ENCODE measurements around the gene KCNK7. TPM values are rescaled to one million over a fixed set of nuclear protein-coding genes. Genes with fewer than 3 reads are reported as not detected.

KCNK7 gene
- polyA plus RNA-seq, 3 donors = 4.3 TPM; not detected in 2

DNA sequence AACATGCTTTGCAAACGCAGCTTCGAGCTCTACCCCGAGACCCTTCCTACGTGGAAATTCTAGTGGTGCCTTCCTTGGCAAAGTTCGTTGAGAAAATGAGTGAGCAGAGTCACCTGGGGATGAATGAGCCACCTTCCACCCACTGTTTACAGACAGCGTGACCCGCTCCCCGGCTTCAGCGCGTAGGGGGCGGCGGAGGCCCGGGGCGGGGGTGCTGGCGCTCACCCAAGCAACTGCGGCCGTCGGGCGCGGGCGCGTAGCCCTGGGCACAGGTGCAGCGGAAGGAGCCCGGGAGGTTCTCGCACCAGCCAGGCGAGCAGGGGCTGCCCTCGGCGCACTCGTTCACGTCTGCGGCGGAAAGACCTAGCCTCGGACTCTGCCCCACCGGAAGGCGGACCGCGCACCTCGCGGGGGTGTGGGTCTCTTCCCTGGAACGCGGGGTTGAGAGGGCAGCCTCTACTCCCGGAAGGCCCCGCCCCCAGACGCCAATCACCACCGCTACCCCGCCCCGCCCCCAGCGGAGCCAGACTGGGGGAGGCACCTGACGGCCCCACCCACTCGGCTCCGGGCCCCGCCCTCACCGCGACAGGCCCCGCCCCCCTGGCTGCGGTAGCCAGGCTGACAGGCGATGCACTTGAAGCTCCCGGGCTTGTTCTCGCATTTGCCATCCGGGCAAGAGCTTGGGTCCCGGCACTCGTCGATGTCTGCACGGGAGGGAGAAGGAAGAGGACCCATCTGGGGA lies 49.2 kb downstream of the KCNK7 start:
- Histone ChIP-seq H3K4me2 (replicated peaks; ENCODE audit: extremely low read depth, low read length, poor library complexity, severe bottlenecking) (peak overlapping the region; percentile 91), H3K4me3 (replicated peaks in 1 of 3; ENCODE audit: low read depth in 2 of 3, low read length in 3 of 3) (peak overlapping the region; percentile 29 to 79 (median 34)), H3K9me3 (replicated peaks in 1 of 2; ENCODE audit: control insufficient read depth in 1 of 2, insufficient read depth in 1 of 2, low read length in 2 of 2) (no peaks in the 10 kb centered on the region), H3K4me1 (ENCODE audit: control insufficient read depth in 1 of 2, insufficient read depth in 2 of 2, low read length in 2 of 2) (peaks cover 14 to 24% of the 10 kb centered on the region in 2 donors), H3K9ac (ENCODE audit: insufficient read depth, low read length, poor library complexity, severe bottlenecking) (no peak overlapping the region), H3K27ac (ENCODE audit: low read depth in 1 of 2, low read length in 2 of 2) (no peak overlapping the region), H3K79me2 (ENCODE audit: insufficient read depth, low read length) (no peaks in the 10 kb centered on the region), H4K20me1 (ENCODE audit: insufficient read depth, low read length) (no peaks in the 10 kb centered on the region), H3K27me3 (ENCODE audit: control insufficient read depth in 2 of 2, insufficient read depth in 2 of 2, low read length in 2 of 2) (no peaks in the 10 kb centered on the region), H2AFZ (ENCODE audit: insufficient read depth, low read depth, low read length, poor library complexity, severe bottlenecking) (peak overlapping the region; percentile 79), H3K36me3 (replicated peaks in 1 of 2; ENCODE audit: control insufficient read depth in 1 of 2, insufficient read depth in 2 of 2, low read length in 2 of 2) (no peaks in the 10 kb centered on the region)
- Mint-ChIP-seq H3K4me1 (peaks cover 26% of the 10 kb centered on the region), H3K27me3 (ENCODE audit: low read depth in 3 of 3) (peaks cover 17 to 18% (median 18%) of the 10 kb centered on the region in 3 donors), H3K4me3 (peak overlapping the region; percentile 69 to 83), H3K36me3 (no peaks in the 10 kb centered on the region), H3K9me3 (peaks cover 0 to 2% (median 0%) of the 10 kb centered on the region in 7 donors), H3K27ac (peak overlapping the region in 4 of 7 donors; percentile 10 to 65 (median 36))
- DNase-seq = peak; percentile 79 to 83 (median 81)
- under 1% methylated on average over 44 of the region's 64 CpGs for WGBS (ENCODE audit: insufficient coverage)
- intact Hi-C loops (cut with micrococcal nuclease) = loop anchor here in 1 of 2 donors (10.0 kb wide), 1 partner anchor 68 kb away; the partner anchor contains the start of genes MAP3K11 and PCNX3
- TF ChIP-seq, protein P1, sequence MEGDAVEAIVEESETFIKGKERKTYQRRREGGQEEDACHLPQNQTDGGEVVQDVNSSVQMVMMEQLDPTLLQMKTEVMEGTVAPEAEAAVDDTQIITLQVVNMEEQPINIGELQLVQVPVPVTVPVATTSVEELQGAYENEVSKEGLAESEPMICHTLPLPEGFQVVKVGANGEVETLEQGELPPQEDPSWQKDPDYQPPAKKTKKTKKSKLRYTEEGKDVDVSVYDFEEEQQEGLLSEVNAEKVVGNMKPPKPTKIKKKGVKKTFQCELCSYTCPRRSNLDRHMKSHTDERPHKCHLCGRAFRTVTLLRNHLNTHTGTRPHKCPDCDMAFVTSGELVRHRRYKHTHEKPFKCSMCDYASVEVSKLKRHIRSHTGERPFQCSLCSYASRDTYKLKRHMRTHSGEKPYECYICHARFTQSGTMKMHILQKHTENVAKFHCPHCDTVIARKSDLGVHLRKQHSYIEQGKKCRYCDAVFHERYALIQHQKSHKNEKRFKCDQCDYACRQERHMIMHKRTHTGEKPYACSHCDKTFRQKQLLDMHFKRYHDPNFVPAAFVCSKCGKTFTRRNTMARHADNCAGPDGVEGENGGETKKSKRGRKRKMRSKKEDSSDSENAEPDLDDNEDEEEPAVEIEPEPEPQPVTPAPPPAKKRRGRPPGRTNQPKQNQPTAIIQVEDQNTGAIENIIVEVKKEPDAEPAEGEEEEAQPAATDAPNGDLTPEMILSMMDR (IDR thresholded peaks at IDR 0.05) = no peak

DNA sequence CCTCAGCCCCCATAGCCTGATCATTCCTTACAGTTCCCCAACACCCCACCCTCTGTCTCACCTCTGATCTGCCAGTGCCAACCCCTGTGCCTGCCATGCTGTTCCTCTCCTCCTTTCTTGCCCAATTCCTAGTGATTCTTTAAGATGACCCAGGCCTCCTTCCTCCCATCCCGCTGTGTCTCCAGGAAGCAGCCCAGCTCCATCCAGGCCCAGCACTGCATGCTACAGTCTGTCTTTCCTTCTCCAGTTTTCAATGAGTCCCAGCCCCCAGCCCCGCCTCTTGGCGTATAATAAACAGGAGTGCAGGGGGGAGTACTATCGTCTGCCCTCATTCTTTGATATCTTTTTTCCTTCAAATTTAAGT lies 49.8 kb downstream of the KCNK7 start:
- peak overlapping the region in 1 of 3 experiments; percentile 79 for H3K4me3 ChIP-seq (replicated peaks in 1 of 3; ENCODE audit: low read depth in 2 of 3, low read length in 3 of 3)

More for the DNA sequence above, 49.8 kb downstream of the KCNK7 start:
- WGBS (ENCODE audit: insufficient coverage) = no CpG with 5 or more reads among the region's 4 CpGs
- TF ChIP-seq, protein P1 (IDR thresholded peaks at IDR 0.05) = no peak
- Histone ChIP-seq H3K79me2 (ENCODE audit: insufficient read depth, low read length) (no peaks in the 10 kb centered on the region), H3K27me3 (ENCODE audit: control insufficient read depth in 2 of 2, insufficient read depth in 2 of 2, low read length in 2 of 2) (no peaks in the 10 kb centered on the region), H3K9ac (ENCODE audit: insufficient read depth, low read length, poor library complexity, severe bottlenecking) (no peak overlapping the region), H3K27ac (ENCODE audit: low read depth in 1 of 2, low read length in 2 of 2) (no peak overlapping the region), H3K9me3 (replicated peaks in 1 of 2; ENCODE audit: control insufficient read depth in 1 of 2, insufficient read depth in 1 of 2, low read length in 2 of 2) (no peaks in the 10 kb centered on the region), H3K4me1 (ENCODE audit: control insufficient read depth in 1 of 2, insufficient read depth in 2 of 2, low read length in 2 of 2) (peaks cover 20 to 30% of the 10 kb centered on the region in 2 donors), H2AFZ (ENCODE audit: insufficient read depth, low read depth, low read length, poor library complexity, severe bottlenecking) (peak overlapping the region; percentile 79), H4K20me1 (ENCODE audit: insufficient read depth, low read length) (no peaks in the 10 kb centered on the region), H3K36me3 (replicated peaks in 1 of 2; ENCODE audit: control insufficient read depth in 1 of 2, insufficient read depth in 2 of 2, low read length in 2 of 2) (no peaks in the 10 kb centered on the region), H3K4me2 (replicated peaks; ENCODE audit: extremely low read depth, low read length, poor library complexity, severe bottlenecking) (peak overlapping the region; percentile 91)
- H3K27ac Mint-ChIP-seq = peak overlapping the region in 4 of 7 donors; percentile 27 to 68 (median 45)
- peak overlapping the region; percentile 60 to 83 for H3K4me3 Mint-ChIP-seq
- H3K27me3 Mint-ChIP-seq (ENCODE audit: low read depth in 3 of 3) = peaks cover 17 to 18% (median 18%) of the 10 kb centered on the region in 3 donors
- H3K4me1 Mint-ChIP-seq = peaks cover 30% of the 10 kb centered on the region
- H3K36me3 Mint-ChIP-seq = no peaks in the 10 kb centered on the region
- peaks cover 0 to 2% (median 0%) of the 10 kb centered on the region in 7 donors for H3K9me3 Mint-ChIP-seq
- DNase-seq = no peak
- intact Hi-C loops (cut with micrococcal nuclease) = loop anchor here in 1 of 2 donors (10.0 kb wide), 1 partner anchor 69 kb away; the partner anchor contains the start of genes MAP3K11 and PCNX3

Small RNA genes within 50 kb of the gene (small RNA-seq; reads per million reads assigned to genes)
- not detected for gene AP001362.1 (ENCODE audit: insufficient read length, low read depth)
- not detected for gene MIR4690 (ENCODE audit: insufficient read length, low read depth)

Other genes with a start within 250 kb of the KCNK7 start
- gene TIGD3, start 241.0 kb downstream of the KCNK7 start, polyA plus RNA-seq = 1 to 10 TPM; 1.7 to 3.7 (median 2.8) TPM
- gene SLC25A45, start 213.2 kb downstream of the KCNK7 start, polyA plus RNA-seq = 10 to 100 TPM in 1 of 3 donors, 1 to 10 TPM in 2; 3.7 to 11.3 (median 4.1) TPM
- gene FRMD8, start 209.2 kb downstream of the KCNK7 start, polyA plus RNA-seq = 10 to 100 TPM; 33.7 to 41.2 (median 35.4) TPM
- 100 to 1,000 TPM in 1 of 3 donors, 1 to 10 TPM in 1, under 1 TPM in 1; 0.90 to 293 (median 1.3) TPM for gene NEAT1, start 173.0 kb downstream of the KCNK7 start, polyA plus RNA-seq
- 100 to 1,000 TPM; 263 to 815 (median 554) TPM for gene MALAT1, start 96.8 kb downstream of the KCNK7 start, polyA plus RNA-seq
- 10 to 100 TPM; 18.6 to 71.6 (median 29.7) TPM for gene SCYL1, start 70.7 kb downstream of the KCNK7 start, polyA plus RNA-seq
- gene LTBP3, start 37.4 kb downstream of the KCNK7 start, polyA plus RNA-seq = 10 to 100 TPM in 1 of 3 donors, 1 to 10 TPM in 2; 3.4 to 19.4 (median 4.6) TPM
- 10 to 100 TPM; 48.5 to 65.1 (median 56.2) TPM for gene ZNRD2, start 25.3 kb downstream of the KCNK7 start, polyA plus RNA-seq
- 100 to 1,000 TPM in 1 of 3 donors, 10 to 100 TPM in 2; 51.3 to 139 (median 70.8) TPM for gene FAM89B, start 23.3 kb downstream of the KCNK7 start, polyA plus RNA-seq
- 100 to 1,000 TPM in 1 of 3 donors, 10 to 100 TPM in 2; 29.6 to 507 (median 42.6) TPM for gene EHBP1L1, start 19.7 kb downstream of the KCNK7 start, polyA plus RNA-seq
- gene MAP3K11, start 18.4 kb upstream of the KCNK7 start, polyA plus RNA-seq = 100 to 1,000 TPM in 1 of 3 donors, 10 to 100 TPM in 2; 20.8 to 116 (median 32.0) TPM
- gene PCNX3, start 20.0 kb upstream of the KCNK7 start, polyA plus RNA-seq = 10 to 100 TPM in 1 of 3 donors, 1 to 10 TPM in 1, under 1 TPM in 1; 0.58 to 36.4 (median 1.7) TPM
- gene SIPA1, start 42.3 kb upstream of the KCNK7 start, polyA plus RNA-seq = 100 to 1,000 TPM in 1 of 3 donors, 10 to 100 TPM in 2; 83.4 to 110 (median 86.5) TPM
- gene RELA, start 67.1 kb upstream of the KCNK7 start, polyA plus RNA-seq = 10 to 100 TPM; 21.3 to 67.9 (median 30.9) TPM
- 10 to 100 TPM; 32.5 to 48.7 (median 33.1) TPM for gene KAT5, start 116.5 kb upstream of the KCNK7 start, polyA plus RNA-seq
- gene RNASEH2C, start 125.0 kb upstream of the KCNK7 start, polyA plus RNA-seq = 100 to 1,000 TPM in 1 of 3 donors, 10 to 100 TPM in 2; 33.3 to 131 (median 95.2) TPM
- 10 to 100 TPM; 33.7 to 46.4 (median 35.1) TPM for gene AP5B1, start 185.2 kb upstream of the KCNK7 start, polyA plus RNA-seq
- under 1 TPM in 1 of 3 donors, not detected in 2; 0.08 TPM for gene OVOL1, start 191.3 kb upstream of the KCNK7 start, polyA plus RNA-seq
- gene SNX32, start 238.2 kb upstream of the KCNK7 start, polyA plus RNA-seq = under 1 TPM; 0.07 to 0.40 (median 0.12) TPM